Measurements from ENCODE around the gene OCIAD2.
"Not testable (repeated sequence)": the region's sequence is repeated elsewhere in the genome, so short reads cannot be mapped to it uniquely, and the experiment has no call there.

The OCIAD2 gene

GRCh38 chr4:48854982-48855381, 51.6 kb downstream of the OCIAD2 start:
- no peak for DNase-seq

DNA sequence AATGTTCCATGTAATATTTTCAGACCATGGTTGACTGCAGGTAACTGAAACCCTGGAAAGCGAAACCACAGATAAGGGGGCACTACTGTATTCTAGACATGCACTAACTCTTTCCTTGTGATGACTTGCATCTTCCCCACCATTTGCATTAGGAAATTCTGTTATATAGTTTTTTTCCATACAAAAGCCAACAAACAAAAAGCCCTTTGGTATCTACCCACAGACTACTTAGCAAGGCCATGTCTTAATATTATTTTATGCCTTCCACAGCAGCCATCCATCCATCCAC, 52.2 kb downstream of the OCIAD2 start:
- no peak for DNase-seq

- no peak for DNase-seq
These were observed 52.8 kb downstream of the OCIAD2 start for GRCh38 chr4:48853604-48854394.

GRCh38 chr4:48851651-48852050, 54.9 kb downstream of the OCIAD2 start:
- DNase-seq = no peak

DNA sequence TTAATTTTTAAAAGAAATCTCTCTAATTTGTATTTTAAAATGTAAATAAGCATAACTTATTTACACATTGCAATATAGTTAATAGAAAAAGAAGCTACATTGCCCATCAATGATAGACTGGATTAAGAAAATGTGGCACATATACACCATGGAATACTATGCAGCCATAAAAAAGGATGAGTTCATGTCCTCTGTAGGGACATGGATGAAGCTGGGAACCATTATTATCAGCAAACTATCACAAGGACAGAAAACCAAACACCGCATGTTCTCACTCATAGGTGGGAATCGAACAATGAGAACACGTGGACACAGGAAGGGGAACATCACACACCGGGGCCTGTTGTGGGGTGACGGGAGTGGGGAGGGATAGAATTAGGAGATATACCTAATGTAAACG, 57.8 kb downstream of the OCIAD2 start:
- not testable (repeated sequence) for DNase-seq

GRCh38 chr4:48844843-48845242, 61.7 kb downstream of the OCIAD2 start:
- DNase-seq = no peak

GRCh38 chr4:48841045-48841827, 65.3 kb downstream of the OCIAD2 start:
- DNase-seq = no peak

- DNase-seq = no peak
These were observed 69.9 kb downstream of the OCIAD2 start for GRCh38 chr4:48836658-48837057.

All from anterior cingulate cortex (tissue), 58 donors.